ENCODE results near the gene TM9SF3.

TM9SF3 gene

GRCh38 chr10:96502561-96503282, 84.1 kb downstream of the TM9SF3 start:
- no peak for TF ChIP-seq Cebpa-rat (IDR thresholded peaks at IDR 0.05)
- Histone ChIP-seq H3K27ac (no peak overlapping the region), H3K4me1 (no peaks in the 10 kb centered on the region), H3K4me2 (no peak overlapping the region), H3K36me3 (no peaks in the 10 kb centered on the region), H3K9ac (no peak overlapping the region), H3K27me3 (no peaks in the 10 kb centered on the region), H4K20me1 (no peaks in the 10 kb centered on the region; a peak in 1 of 22 replicates), H3K9me3 (replicated peaks in 1 of 11) (no peaks in the 10 kb centered on the region), H3K4me3 (no peak overlapping the region)

GRCh38 chr10:96501985-96502384, 84.8 kb downstream of the TM9SF3 start:
- H3K27me3 ChIP-seq: no peaks in the 10 kb centered on the region

GRCh38 chr10:96500519-96500918, 86.3 kb downstream of the TM9SF3 start:
- Histone ChIP-seq H3K4me2 (no peak overlapping the region), H3K4me3 (no peak overlapping the region), H3K9me3 (replicated peaks in 1 of 11) (no peaks in the 10 kb centered on the region), H3K4me1 (no peaks in the 10 kb centered on the region), H3K36me3 (no peaks in the 10 kb centered on the region), H3K27me3 (no peaks in the 10 kb centered on the region), H3K9ac (no peak overlapping the region), H4K20me1 (no peaks in the 10 kb centered on the region; a peak in 1 of 22 replicates), H3K27ac (no peak overlapping the region)
- no peak for TF ChIP-seq Cebpa-rat (IDR thresholded peaks at IDR 0.05)

More at GRCh38 chr10:96501985-96502384, 84.8 kb downstream of the TM9SF3 start:
- H3K4me1 ChIP-seq: no peaks in the 10 kb centered on the region
- no peak overlapping the region for H3K4me2 ChIP-seq
- no peaks in the 10 kb centered on the region for H3K9me3 ChIP-seq (replicated peaks in 1 of 11)
- no peak overlapping the region for H3K9ac ChIP-seq
- no peaks in the 10 kb centered on the region for H3K36me3 ChIP-seq
- no peak for TF ChIP-seq Cebpa-rat (IDR thresholded peaks at IDR 0.05)
- no peaks in the 10 kb centered on the region; a peak in 1 of 22 replicates for H4K20me1 ChIP-seq
- no peak overlapping the region for H3K4me3 ChIP-seq
- no peak overlapping the region for H3K27ac ChIP-seq

GRCh38 chr10:96500050-96500449, 86.8 kb downstream of the TM9SF3 start:
- Histone ChIP-seq H3K9ac (no peak overlapping the region), H4K20me1 (no peaks in the 10 kb centered on the region; a peak in 1 of 22 replicates), H3K4me1 (no peaks in the 10 kb centered on the region), H3K27ac (no peak overlapping the region), H3K36me3 (no peaks in the 10 kb centered on the region), H3K4me3 (no peak overlapping the region), H3K4me2 (no peak overlapping the region), H3K9me3 (replicated peaks in 1 of 11) (no peaks in the 10 kb centered on the region), H3K27me3 (no peaks in the 10 kb centered on the region)
- no peak for TF ChIP-seq Cebpa-rat (IDR thresholded peaks at IDR 0.05)

- no peak overlapping the region for H3K27ac ChIP-seq
- H3K27me3 ChIP-seq: no peaks in the 10 kb centered on the region
- no peaks in the 10 kb centered on the region for H3K4me1 ChIP-seq
- peaks cover 0 to 6% (median 0%) of the 10 kb centered on the region in 11 experiments; a peak in 3 of 22 replicates for H4K20me1 ChIP-seq
- H3K9ac ChIP-seq: no peak overlapping the region
- no peaks in the 10 kb centered on the region for H3K36me3 ChIP-seq
- H3K4me2 ChIP-seq: no peak overlapping the region
- H3K4me3 ChIP-seq: no peak overlapping the region
- no peaks in the 10 kb centered on the region for H3K9me3 ChIP-seq (replicated peaks in 1 of 11)
- no peak for TF ChIP-seq Cebpa-rat (IDR thresholded peaks at IDR 0.05)
These were observed 89.4 kb downstream of the TM9SF3 start for GRCh38 chr10:96497391-96497790.

GRCh38 chr10:96496281-96496925, 90.4 kb downstream of the TM9SF3 start:
- Histone ChIP-seq H3K4me1 (no peaks in the 10 kb centered on the region), H3K4me3 (no peak overlapping the region), H3K36me3 (no peaks in the 10 kb centered on the region), H3K27me3 (no peaks in the 10 kb centered on the region), H3K27ac (no peak overlapping the region), H3K4me2 (no peak overlapping the region), H3K9ac (no peak overlapping the region), H3K9me3 (replicated peaks in 1 of 11) (no peaks in the 10 kb centered on the region), H4K20me1 (peaks cover 0 to 6% (median 0%) of the 10 kb centered on the region in 11 experiments; a peak in 3 of 22 replicates)
- TF ChIP-seq Cebpa-rat (IDR thresholded peaks at IDR 0.05): no peak

GRCh38 chr10:96495544-96495943, 91.3 kb downstream of the TM9SF3 start:
- no peak overlapping the region for H3K4me3 ChIP-seq
- no peak for TF ChIP-seq Cebpa-rat (IDR thresholded peaks at IDR 0.05)
- no peaks in the 10 kb centered on the region for H3K27me3 ChIP-seq
- no peak overlapping the region for H3K9ac ChIP-seq
- no peaks in the 10 kb centered on the region for H3K4me1 ChIP-seq
- H3K36me3 ChIP-seq: no peaks in the 10 kb centered on the region
- no peak overlapping the region for H3K27ac ChIP-seq
- H3K4me2 ChIP-seq: no peak overlapping the region
- peaks cover 0 to 6% (median 0%) of the 10 kb centered on the region in 11 experiments; a peak in 3 of 22 replicates for H4K20me1 ChIP-seq
- no peaks in the 10 kb centered on the region for H3K9me3 ChIP-seq (replicated peaks in 1 of 11)

- Histone ChIP-seq H4K20me1 (peaks cover 0 to 6% (median 0%) of the 10 kb centered on the region in 11 experiments; a peak in 3 of 22 replicates), H3K4me3 (no peak overlapping the region), H3K36me3 (no peaks in the 10 kb centered on the region), H3K4me2 (no peak overlapping the region), H3K27ac (no peak overlapping the region), H3K9me3 (replicated peaks in 1 of 11) (no peaks in the 10 kb centered on the region), H3K4me1 (no peaks in the 10 kb centered on the region), H3K27me3 (no peaks in the 10 kb centered on the region), H3K9ac (no peak overlapping the region)
- TF ChIP-seq Cebpa-rat (IDR thresholded peaks at IDR 0.05): no peak
These were observed 92.1 kb downstream of the TM9SF3 start for GRCh38 chr10:96494694-96495093.

- no peaks in the 10 kb centered on the region for H3K27me3 ChIP-seq
- no peak overlapping the region for H3K27ac ChIP-seq
- H3K9ac ChIP-seq: no peak overlapping the region
- H3K4me2 ChIP-seq: no peak overlapping the region
- H3K36me3 ChIP-seq: no peaks in the 10 kb centered on the region
- H3K4me3 ChIP-seq: no peak overlapping the region
- TF ChIP-seq Cebpa-rat (IDR thresholded peaks at IDR 0.05): no peak
- peaks cover 0 to 6% (median 0%) of the 10 kb centered on the region in 11 experiments; a peak in 3 of 22 replicates for H4K20me1 ChIP-seq
- H3K4me1 ChIP-seq: no peaks in the 10 kb centered on the region
- H3K9me3 ChIP-seq (replicated peaks in 1 of 11): no peaks in the 10 kb centered on the region
These were observed 92.8 kb downstream of the TM9SF3 start for GRCh38 chr10:96493871-96494525.
